PC-3 (cell line): Measurements from ENCODE around the gene GATAD2A.

Experiments used
- EZH2 ChIP-seq: fragments of 300-600 bp; sonication (generic); IDR thresholded peaks from one replicate; pipeline ENCODE4 v1.6.1; 2017; ENCODE audit warnings: antibody characterized with exemption, mild to moderate bottlenecking, low read length; ENCODE audit not compliant: unreplicated experiment
- EZH2phosphoT487 ChIP-seq: fragments of 300-600 bp; sonication (generic); IDR thresholded peaks from 2 replicates; pipeline ENCODE4 v1.6.1; 2018; ENCODE audit warnings: mild to moderate bottlenecking, antibody characterized with exemption, low read length, borderline replicate concordance
- TF ChIP-seq, protein P1 (sequence below): fragments of 300-600 bp; sonication (generic); conservative IDR thresholded peaks from 2 replicates; pipeline ENCODE4 v1.5.1; 2017; ENCODE audit warnings: antibody characterized with exemption, low read depth, mild to moderate bottlenecking, low read length

DNA sequence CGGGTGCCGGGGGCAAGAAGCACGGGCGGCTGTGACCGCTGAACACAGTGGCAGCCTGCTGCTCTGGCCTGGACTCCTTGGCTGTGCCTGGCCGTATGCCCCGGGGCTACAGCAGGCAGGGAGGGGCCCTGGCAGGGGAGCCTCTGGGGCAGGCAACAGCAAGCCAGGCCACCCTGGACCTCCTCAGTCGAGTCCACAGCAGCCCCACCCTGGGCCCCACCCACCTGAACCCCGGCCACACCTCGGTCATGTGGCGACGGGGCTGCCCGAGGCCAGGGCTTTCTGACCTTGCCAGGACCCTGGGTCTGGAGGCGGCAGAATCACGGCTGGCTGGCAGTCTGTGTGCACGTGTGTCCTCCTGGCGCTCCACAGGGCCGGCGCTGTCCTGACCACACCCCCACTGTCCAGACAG is 141.3 kb downstream of the GATAD2A start:
- TF ChIP-seq, protein P1, sequence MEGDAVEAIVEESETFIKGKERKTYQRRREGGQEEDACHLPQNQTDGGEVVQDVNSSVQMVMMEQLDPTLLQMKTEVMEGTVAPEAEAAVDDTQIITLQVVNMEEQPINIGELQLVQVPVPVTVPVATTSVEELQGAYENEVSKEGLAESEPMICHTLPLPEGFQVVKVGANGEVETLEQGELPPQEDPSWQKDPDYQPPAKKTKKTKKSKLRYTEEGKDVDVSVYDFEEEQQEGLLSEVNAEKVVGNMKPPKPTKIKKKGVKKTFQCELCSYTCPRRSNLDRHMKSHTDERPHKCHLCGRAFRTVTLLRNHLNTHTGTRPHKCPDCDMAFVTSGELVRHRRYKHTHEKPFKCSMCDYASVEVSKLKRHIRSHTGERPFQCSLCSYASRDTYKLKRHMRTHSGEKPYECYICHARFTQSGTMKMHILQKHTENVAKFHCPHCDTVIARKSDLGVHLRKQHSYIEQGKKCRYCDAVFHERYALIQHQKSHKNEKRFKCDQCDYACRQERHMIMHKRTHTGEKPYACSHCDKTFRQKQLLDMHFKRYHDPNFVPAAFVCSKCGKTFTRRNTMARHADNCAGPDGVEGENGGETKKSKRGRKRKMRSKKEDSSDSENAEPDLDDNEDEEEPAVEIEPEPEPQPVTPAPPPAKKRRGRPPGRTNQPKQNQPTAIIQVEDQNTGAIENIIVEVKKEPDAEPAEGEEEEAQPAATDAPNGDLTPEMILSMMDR, result no peak
- no peak for TF ChIP-seq EZH2
- no peak for TF ChIP-seq EZH2phosphoT487
